GM23338 (cell line): Measurements from ENCODE around the gene NHLH1. TPM values are rescaled to one million over a fixed set of nuclear protein-coding genes. Genes with fewer than 3 reads are reported as not detected.

ENCODE experiments used
- CREB1 ChIP-seq: fragments of 250-450 bp; sonication (Bioruptor Pico); IDR thresholded peaks from 2 replicates; pipeline ENCODE4 v1.5.0; 2020; ENCODE audit warnings: low read depth, mild to moderate bottlenecking, moderate library complexity
- CTCF ChIP-seq, 2 experiments: fragments of 200-600 bp in 1 of 2; sonication (generic) in 1 of 2; conservative IDR thresholded peaks; 2 replicates each; pipeline versions ENCODE4 v1.5.1 to v1.6.1; 2016 to 2017; ENCODE audit warnings: antibody characterized with exemption in 2 of 2, low read depth in 2 of 2, mild to moderate bottlenecking in 2 of 2, moderate library complexity in 1 of 2
- ETS1 ChIP-seq: IDR thresholded peaks from 2 replicates; pipeline ENCODE4 v1.6.1; 2016; ENCODE audit warnings: antibody characterized with exemption
- EZH2 ChIP-seq: fragments of 200-600 bp; sonication (generic); IDR thresholded peaks from one replicate; pipeline ENCODE4 v1.8.0; 2017; ENCODE audit warnings: antibody characterized with exemption, mild to moderate bottlenecking, low read depth; ENCODE audit not compliant: unreplicated experiment
- EZH2phosphoT487 ChIP-seq: fragments of 200-600 bp; sonication (generic); IDR thresholded peaks from one replicate; pipeline ENCODE4 v1.8.1; 2018; ENCODE audit warnings: antibody characterized with exemption; ENCODE audit not compliant: unreplicated experiment
- NANOG ChIP-seq: IDR thresholded peaks from 2 replicates; pipeline ENCODE4 v1.6.1; 2016; ENCODE audit warnings: antibody characterized with exemption, borderline replicate concordance
- REST ChIP-seq: IDR thresholded peaks from one replicate; pipeline ENCODE4 v1.6.1; 2018; ENCODE audit warnings: antibody characterized with exemption; ENCODE audit not compliant: unreplicated experiment
- STAT1 ChIP-seq: IDR thresholded peaks from one replicate; pipeline ENCODE4 v1.6.1; 2016; ENCODE audit warnings: antibody characterized with exemption; ENCODE audit not compliant: unreplicated experiment
- ZNF462 ChIP-seq: fragments of 250-450 bp; sonication (Bioruptor Pico); IDR thresholded peaks from 2 replicates; pipeline ENCODE4 v1.5.0; 2020; ENCODE audit warnings: mild to moderate bottlenecking, moderate library complexity
- polyA plus RNA-seq: library from polyadenylated mRNA; unstranded; fragments of >200 nt; fragmentation: Nextera tagmentation; extraction: Ambion mirVana; gene quantifications from 2 replicates; pipeline ENCODE4 v1.2.1, GENCODE V29; 2016
- total RNA-seq: library from RNA; depleted of rRNA; stranded (reverse); fragments of >200 nt; shearing (Covaris generic); gene quantifications from 2 replicates; pipeline ENCODE4 v1.2.3, GENCODE V29; 2014

NHLH1 gene
- total and polyA plus RNA-seq, 2 experiments from 2014 or later = 0.69 to 0.89 TPM

GRCh38 chr1:160346958-160347357, 19.9 kb upstream of the NHLH1 start (continued):
- TF ChIP-seq ZNF462 (CRISPR knock-in tag) (no peak), EZH2phosphoT487 (no peak), ETS1 (no peak), STAT1 (no peak), REST (no peak), CTCF (conservative IDR thresholded peaks at IDR 0.05; ENCODE audit: low read depth in 2 of 2) (no peak), EZH2 (no peak), NANOG (no peak), CREB1 (CRISPR knock-in tag) (no peak)
